Measurements from ENCODE around the gene SAMD4A.

GRCh38 chr14:54693761-54694160 is 126.8 kb downstream of the SAMD4A start:
- TF ChIP-seq EP300 (IDR thresholded peaks at IDR 0.05; ENCODE audit: borderline replicate concordance): no peak
- TF ChIP-seq CREB1 (IDR thresholded peaks at IDR 0.05; ENCODE audit: low read depth): no peak
- TF ChIP-seq, protein P1, sequence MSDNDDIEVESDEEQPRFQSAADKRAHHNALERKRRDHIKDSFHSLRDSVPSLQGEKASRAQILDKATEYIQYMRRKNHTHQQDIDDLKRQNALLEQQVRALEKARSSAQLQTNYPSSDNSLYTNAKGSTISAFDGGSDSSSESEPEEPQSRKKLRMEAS (IDR thresholded peaks at IDR 0.05): no peak
- TF ChIP-seq TAF1 (IDR thresholded peaks at IDR 0.05; ENCODE audit: low read depth): no peak
- TF ChIP-seq TCF12 (IDR thresholded peaks at IDR 0.05; ENCODE audit: low read depth): no peak
- TF ChIP-seq, protein P2, sequence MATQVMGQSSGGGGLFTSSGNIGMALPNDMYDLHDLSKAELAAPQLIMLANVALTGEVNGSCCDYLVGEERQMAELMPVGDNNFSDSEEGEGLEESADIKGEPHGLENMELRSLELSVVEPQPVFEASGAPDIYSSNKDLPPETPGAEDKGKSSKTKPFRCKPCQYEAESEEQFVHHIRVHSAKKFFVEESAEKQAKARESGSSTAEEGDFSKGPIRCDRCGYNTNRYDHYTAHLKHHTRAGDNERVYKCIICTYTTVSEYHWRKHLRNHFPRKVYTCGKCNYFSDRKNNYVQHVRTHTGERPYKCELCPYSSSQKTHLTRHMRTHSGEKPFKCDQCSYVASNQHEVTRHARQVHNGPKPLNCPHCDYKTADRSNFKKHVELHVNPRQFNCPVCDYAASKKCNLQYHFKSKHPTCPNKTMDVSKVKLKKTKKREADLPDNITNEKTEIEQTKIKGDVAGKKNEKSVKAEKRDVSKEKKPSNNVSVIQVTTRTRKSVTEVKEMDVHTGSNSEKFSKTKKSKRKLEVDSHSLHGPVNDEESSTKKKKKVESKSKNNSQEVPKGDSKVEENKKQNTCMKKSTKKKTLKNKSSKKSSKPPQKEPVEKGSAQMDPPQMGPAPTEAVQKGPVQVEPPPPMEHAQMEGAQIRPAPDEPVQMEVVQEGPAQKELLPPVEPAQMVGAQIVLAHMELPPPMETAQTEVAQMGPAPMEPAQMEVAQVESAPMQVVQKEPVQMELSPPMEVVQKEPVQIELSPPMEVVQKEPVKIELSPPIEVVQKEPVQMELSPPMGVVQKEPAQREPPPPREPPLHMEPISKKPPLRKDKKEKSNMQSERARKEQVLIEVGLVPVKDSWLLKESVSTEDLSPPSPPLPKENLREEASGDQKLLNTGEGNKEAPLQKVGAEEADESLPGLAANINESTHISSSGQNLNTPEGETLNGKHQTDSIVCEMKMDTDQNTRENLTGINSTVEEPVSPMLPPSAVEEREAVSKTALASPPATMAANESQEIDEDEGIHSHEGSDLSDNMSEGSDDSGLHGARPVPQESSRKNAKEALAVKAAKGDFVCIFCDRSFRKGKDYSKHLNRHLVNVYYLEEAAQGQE (IDR thresholded peaks at IDR 0.05; ENCODE audit: low read depth): no peak
- no peak for TF ChIP-seq RAD21 (IDR thresholded peaks at IDR 0.05; ENCODE audit: low read depth)
- no peak for TF ChIP-seq USF1 (IDR thresholded peaks at IDR 0.05)
- TF ChIP-seq NFIC (IDR thresholded peaks at IDR 0.05): no peak
- no peak for TF ChIP-seq CEBPB (IDR thresholded peaks at IDR 0.05)

Measured in Ishikawa (cell line).